ENCODE results near the gene TRAPPC5. TPM values are rescaled to one million over a fixed set of nuclear protein-coding genes. Genes with fewer than 3 reads are reported as not detected.
A peak's percentile ranks its signal among the peaks of the same experiment; 100 is the strongest.

The TRAPPC5 gene
- total RNA-seq (2014; rRNA removed; shearing (Covaris generic)) (78.3 and 83.8 TPM in 2 replicates), polyA plus RNA-seq (2016; fragmentation: Nextera tagmentation; extraction: Ambion mirVana) (252 and 284 TPM in 2 replicates)
- long read RNA-seq, full-length matches to known transcripts = 84 of 84 reads
- long read RNA-seq, partial matches to known transcripts = 0 of 84 reads
- long read RNA-seq, other reads (novel, unspliced or antisense) = 0 of 84 reads

- H2AFZ ChIP-seq = peak within 1 kb of the TSS; percentile 90
- Mint-ChIP-seq H3K9me3 (no peaks in the 10 kb centered on the region), H3K4me1 (peaks cover 4% of the 10 kb centered on the region; the same call in 2 of the 3 replicates), H3K36me3 (ENCODE audit: low read depth) (peaks cover 27% of the 10 kb centered on the region), H3K27ac (peak within 1 kb of the TSS; percentile 52; the same call in 1 of the 2 replicates), H3K4me3 (peak within 1 kb of the TSS; percentile 83), H3K27me3 (ENCODE audit: insufficient read depth, low read depth, poor library complexity) (peaks cover 29% of the 10 kb centered on the region)
- ATAC-seq (peak; percentile 62), DNase-seq (ENCODE audit: low spot score) (peak; percentile 92)
- H3K27ac ChIP-seq (ENCODE audit: low read depth) = no peak within 1 kb of the TSS
- H3K79me2 ChIP-seq (replicated peaks; ENCODE audit: insufficient read depth) = 0 out of 2 replicates have a peak, but pooled peaks cover 3% of the 10 kb centered on the region
- 0 out of 2 replicates have a peak, but pooled peaks cover 3% of the 10 kb centered on the region for H3F3A ChIP-seq (replicated peaks; ENCODE audit: low read depth)
- H3K4me1 ChIP-seq (ENCODE audit: insufficient read depth) = peaks cover 7% of the 10 kb centered on the region
- H4K20me1 ChIP-seq (replicated peaks; ENCODE audit: insufficient read depth) = peaks cover 8% of the 10 kb centered on the region
- H3K36me3 ChIP-seq (ENCODE audit: insufficient read depth) = no peaks in the 10 kb centered on the region; the same call in 1 of the 2 replicates
- H3K4me3 ChIP-seq = peak within 1 kb of the TSS; percentile 92
- TF ChIP-seq CTCF (conservative IDR thresholded peaks at IDR 0.05; ENCODE audit: low read depth in 2 of 2) (peak; percentile 72 to 90), POLR2AphosphoS5 (IDR thresholded peaks at IDR 0.05; ENCODE audit: low read depth) (peak; percentile 86), NANOG (IDR thresholded peaks at IDR 0.05; ENCODE audit: borderline replicate concordance) (no peak), CREB1 (CRISPR knock-in tag; IDR thresholded peaks at IDR 0.05; ENCODE audit: low read depth) (peak; percentile 62)
- H3K4me2 ChIP-seq = peak within 1 kb of the TSS; percentile 91
- H3K9me2 ChIP-seq (ENCODE audit: insufficient read depth) = no peaks in the 10 kb centered on the region
- H3K27me3 ChIP-seq (ENCODE audit: insufficient read depth) = peaks cover 8% of the 10 kb centered on the region; the same call in 1 of the 2 replicates
Measured at GRCh38 chr19:7680606-7681339, at the start of gene TRAPPC5. TRAPPC5 (plus strand) TSS chr19:7680833; CDS start chr19:7682254, 1,421 bp downstream.

GRCh38 chr19:7631577-7631976 is 49.1 kb upstream of the TRAPPC5 start:
- Mint-ChIP-seq H3K4me3 (peak overlapping the region; percentile 27; the same call in 1 of the 3 replicates), H3K36me3 (ENCODE audit: low read depth) (peaks cover 5% of the 10 kb centered on the region; the same call in 2 of the 3 replicates), H3K27ac (no peak overlapping the region), H3K4me1 (peaks cover 16% of the 10 kb centered on the region), H3K27me3 (ENCODE audit: insufficient read depth, low read depth, poor library complexity) (peaks cover 25% of the 10 kb centered on the region), H3K9me3 (no peaks in the 10 kb centered on the region; the same call in 1 of the 3 replicates)
- Histone ChIP-seq H2AFZ (no peak overlapping the region), H3K4me2 (no peak overlapping the region), H3K4me3 (no peak overlapping the region), H3K9me2 (ENCODE audit: insufficient read depth) (no peaks in the 10 kb centered on the region), H3K27ac (ENCODE audit: low read depth) (no peak overlapping the region), H3K79me2 (replicated peaks; ENCODE audit: insufficient read depth) (peaks cover 41% of the 10 kb centered on the region), H3F3A (replicated peaks; ENCODE audit: low read depth) (no peaks in the 10 kb centered on the region), H3K4me1 (ENCODE audit: insufficient read depth) (peaks cover 14% of the 10 kb centered on the region; the same call in 1 of the 2 replicates), H4K20me1 (replicated peaks; ENCODE audit: insufficient read depth) (peaks cover 8% of the 10 kb centered on the region), H3K27me3 (ENCODE audit: insufficient read depth) (peaks cover 23% of the 10 kb centered on the region), H3K36me3 (ENCODE audit: insufficient read depth) (no peaks in the 10 kb centered on the region)
- no peak for TF ChIP-seq CREB1 (CRISPR knock-in tag; IDR thresholded peaks at IDR 0.05; ENCODE audit: low read depth)
- TF ChIP-seq JUNB (IDR thresholded peaks at IDR 0.05; ENCODE audit: unreplicated experiment) = no peak
- ATAC-seq (no peak), DNase-seq (ENCODE audit: low spot score) (no peak)
